Measurements from ENCODE around the gene VAT1.
"Not testable (repeated sequence)": the region's sequence is repeated elsewhere in the genome, so short reads cannot be mapped to it uniquely, and the experiment has no call there.

The VAT1 gene

GRCh38 chr17:43021741-43022512 is at the start of gene VAT1:
VAT1 (minus strand) TSS chr17:43022385; CDS start chr17:43022322, 63 bp downstream.
- DNase-seq = peak; percentile 35 to 80

GRCh38 chr17:43070872-43071271 is 48.7 kb upstream of the VAT1 start:
- no peak for DNase-seq

GRCh38 chr17:43070257-43070656 is 48.1 kb upstream of the VAT1 start:
- DNase-seq = no peak

GRCh38 chr17:43069368-43069898 is 47.2 kb upstream of the VAT1 start:
- DNase-seq = no peak

GRCh38 chr17:43068570-43069367 is 46.6 kb upstream of the VAT1 start:
- DNase-seq = no peak

- DNase-seq = no peak
These were observed 40.9 kb upstream of the VAT1 start for GRCh38 chr17:43062984-43063638.

- no peak for DNase-seq
These were observed 33.9 kb upstream of the VAT1 start for GRCh38 chr17:43056051-43056450.

- DNase-seq = not testable (repeated sequence)
These were observed 30.8 kb upstream of the VAT1 start for GRCh38 chr17:43053008-43053407.

GRCh38 chr17:43051969-43052368 is 29.8 kb upstream of the VAT1 start:
- no peak for DNase-seq

GRCh38 chr17:43044024-43044423 is 21.8 kb upstream of the VAT1 start:
- DNase-seq = no peak

- no peak for DNase-seq
These were observed 21.1 kb upstream of the VAT1 start for GRCh38 chr17:43043307-43043706.

- DNase-seq = peak; percentile 13 to 78
These were observed 19.9 kb upstream of the VAT1 start for GRCh38 chr17:43042025-43042628.

- no peak for DNase-seq
These were observed 18.5 kb upstream of the VAT1 start for GRCh38 chr17:43040655-43041054.

GRCh38 chr17:43039646-43040045 is 17.5 kb upstream of the VAT1 start:
- no peak for DNase-seq

- no peak for DNase-seq
These were observed 12.7 kb upstream of the VAT1 start for GRCh38 chr17:43034894-43035293.

GRCh38 chr17:43033948-43034881 is 12.0 kb upstream of the VAT1 start:
- DNase-seq = peak; percentile 97 to 99

GRCh38 chr17:43031666-43032065 is 9.5 kb upstream of the VAT1 start:
- DNase-seq = no peak

GRCh38 chr17:43030137-43030767 is 8.1 kb upstream of the VAT1 start:
- DNase-seq = no peak

GRCh38 chr17:43028221-43028861 is 6.2 kb upstream of the VAT1 start:
- DNase-seq = no peak

Measured in NCI-H524 (cell line).